SK-N-SH (cell line): Measurements from ENCODE around the gene DNAH3.

Experiments
- CHD2 ChIP-seq: fragments of 150-350 bp; IDR thresholded peaks from 2 replicates; pipeline ENCODE4 v1.6.1; 2018; ENCODE audit warnings: low read length; ENCODE audit not compliant: partially characterized antibody
- EP300 ChIP-seq, 2 experiments: IDR thresholded peaks; 2 replicates each; pipeline versions ENCODE4 v1.4.0 to v1.6.1; 2012; ENCODE audit warnings: borderline replicate concordance in 1 of 2, low read depth in 1 of 2, low read length in 1 of 2
- EZH2phosphoT487 ChIP-seq: fragments of 200-600 bp; sonication (generic); IDR thresholded peaks from 2 replicates; pipeline ENCODE4 v1.6.1; 2017; ENCODE audit warnings: low read depth, mixed run types, mild to moderate bottlenecking, antibody characterized with exemption, moderate library complexity, borderline replicate concordance
- GABPA ChIP-seq: IDR thresholded peaks from 2 replicates; pipeline ENCODE4 v1.4.0; 2012; ENCODE audit warnings: low read depth, mild to moderate bottlenecking
- JUND ChIP-seq: IDR thresholded peaks from 2 replicates; pipeline ENCODE4 v1.4.0; 2012
- POLR2AphosphoS5 ChIP-seq: IDR thresholded peaks from 2 replicates; pipeline ENCODE4 v1.6.1; 2012; ENCODE audit warnings: low read depth, low read length
- RAD21 ChIP-seq: IDR thresholded peaks from 2 replicates; pipeline ENCODE4 v1.6.1; 2012; ENCODE audit warnings: mild to moderate bottlenecking, low read length
- RCOR1 ChIP-seq: fragments of 150-350 bp; IDR thresholded peaks from 2 replicates; pipeline ENCODE4 v1.6.1; 2017; ENCODE audit warnings: antibody characterized with exemption, low read length
- SIN3A ChIP-seq: IDR thresholded peaks from 2 replicates; pipeline ENCODE4 v1.6.1; 2012; ENCODE audit warnings: low read depth, mild to moderate bottlenecking, low read length, moderate library complexity, borderline replicate concordance
- TF ChIP-seq, protein P1 (sequence below): fragments of 200-600 bp; sonication (generic); IDR thresholded peaks from 2 replicates; pipeline ENCODE4 v1.6.1; 2017; ENCODE audit warnings: antibody characterized with exemption, mild to moderate bottlenecking, moderate library complexity
- TF ChIP-seq, protein P2 (sequence below): IDR thresholded peaks from 2 replicates; pipeline ENCODE4 v1.6.1; 2012; ENCODE audit warnings: mild to moderate bottlenecking, low read depth, low read length, moderate library complexity
- TF ChIP-seq, protein P3 (sequence below): fragments of 150-350 bp; IDR thresholded peaks from 2 replicates; pipeline ENCODE4 v1.6.1; 2016; ENCODE audit warnings: mild to moderate bottlenecking, low read depth, low read length

DNA sequence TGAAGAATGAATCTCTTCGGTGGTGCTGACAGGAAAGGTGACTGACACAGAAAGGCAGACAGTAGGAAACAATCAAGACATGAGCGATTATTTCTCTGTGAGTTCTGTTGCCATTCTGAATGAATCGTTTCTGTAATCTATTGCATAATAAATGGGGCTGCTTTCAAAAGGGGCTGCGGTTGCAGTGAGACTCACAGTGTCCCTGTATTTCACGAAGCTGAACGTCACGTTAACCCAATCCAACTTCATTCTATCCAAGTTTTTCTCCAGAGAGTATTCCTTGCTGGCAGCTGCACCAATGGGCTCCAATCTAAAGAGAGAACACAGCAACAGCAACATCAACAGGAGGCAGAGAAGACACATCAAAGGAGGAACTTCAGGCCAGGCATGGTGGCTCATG is 75.4 kb downstream of the DNAH3 start:
- TF ChIP-seq RCOR1 (no peak), EZH2phosphoT487 (no peak), GABPA (no peak), SIN3A (no peak), EP300 (IDR thresholded peaks at IDR 0.05; ENCODE audit: borderline replicate concordance in 1 of 2, low read depth in 1 of 2, low read length in 1 of 2) (no peak), RAD21 (no peak), CHD2 (no peak), JUND (no peak), POLR2AphosphoS5 (no peak)
- TF ChIP-seq, protein P1, sequence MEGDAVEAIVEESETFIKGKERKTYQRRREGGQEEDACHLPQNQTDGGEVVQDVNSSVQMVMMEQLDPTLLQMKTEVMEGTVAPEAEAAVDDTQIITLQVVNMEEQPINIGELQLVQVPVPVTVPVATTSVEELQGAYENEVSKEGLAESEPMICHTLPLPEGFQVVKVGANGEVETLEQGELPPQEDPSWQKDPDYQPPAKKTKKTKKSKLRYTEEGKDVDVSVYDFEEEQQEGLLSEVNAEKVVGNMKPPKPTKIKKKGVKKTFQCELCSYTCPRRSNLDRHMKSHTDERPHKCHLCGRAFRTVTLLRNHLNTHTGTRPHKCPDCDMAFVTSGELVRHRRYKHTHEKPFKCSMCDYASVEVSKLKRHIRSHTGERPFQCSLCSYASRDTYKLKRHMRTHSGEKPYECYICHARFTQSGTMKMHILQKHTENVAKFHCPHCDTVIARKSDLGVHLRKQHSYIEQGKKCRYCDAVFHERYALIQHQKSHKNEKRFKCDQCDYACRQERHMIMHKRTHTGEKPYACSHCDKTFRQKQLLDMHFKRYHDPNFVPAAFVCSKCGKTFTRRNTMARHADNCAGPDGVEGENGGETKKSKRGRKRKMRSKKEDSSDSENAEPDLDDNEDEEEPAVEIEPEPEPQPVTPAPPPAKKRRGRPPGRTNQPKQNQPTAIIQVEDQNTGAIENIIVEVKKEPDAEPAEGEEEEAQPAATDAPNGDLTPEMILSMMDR = no peak
- TF ChIP-seq, protein P2, sequence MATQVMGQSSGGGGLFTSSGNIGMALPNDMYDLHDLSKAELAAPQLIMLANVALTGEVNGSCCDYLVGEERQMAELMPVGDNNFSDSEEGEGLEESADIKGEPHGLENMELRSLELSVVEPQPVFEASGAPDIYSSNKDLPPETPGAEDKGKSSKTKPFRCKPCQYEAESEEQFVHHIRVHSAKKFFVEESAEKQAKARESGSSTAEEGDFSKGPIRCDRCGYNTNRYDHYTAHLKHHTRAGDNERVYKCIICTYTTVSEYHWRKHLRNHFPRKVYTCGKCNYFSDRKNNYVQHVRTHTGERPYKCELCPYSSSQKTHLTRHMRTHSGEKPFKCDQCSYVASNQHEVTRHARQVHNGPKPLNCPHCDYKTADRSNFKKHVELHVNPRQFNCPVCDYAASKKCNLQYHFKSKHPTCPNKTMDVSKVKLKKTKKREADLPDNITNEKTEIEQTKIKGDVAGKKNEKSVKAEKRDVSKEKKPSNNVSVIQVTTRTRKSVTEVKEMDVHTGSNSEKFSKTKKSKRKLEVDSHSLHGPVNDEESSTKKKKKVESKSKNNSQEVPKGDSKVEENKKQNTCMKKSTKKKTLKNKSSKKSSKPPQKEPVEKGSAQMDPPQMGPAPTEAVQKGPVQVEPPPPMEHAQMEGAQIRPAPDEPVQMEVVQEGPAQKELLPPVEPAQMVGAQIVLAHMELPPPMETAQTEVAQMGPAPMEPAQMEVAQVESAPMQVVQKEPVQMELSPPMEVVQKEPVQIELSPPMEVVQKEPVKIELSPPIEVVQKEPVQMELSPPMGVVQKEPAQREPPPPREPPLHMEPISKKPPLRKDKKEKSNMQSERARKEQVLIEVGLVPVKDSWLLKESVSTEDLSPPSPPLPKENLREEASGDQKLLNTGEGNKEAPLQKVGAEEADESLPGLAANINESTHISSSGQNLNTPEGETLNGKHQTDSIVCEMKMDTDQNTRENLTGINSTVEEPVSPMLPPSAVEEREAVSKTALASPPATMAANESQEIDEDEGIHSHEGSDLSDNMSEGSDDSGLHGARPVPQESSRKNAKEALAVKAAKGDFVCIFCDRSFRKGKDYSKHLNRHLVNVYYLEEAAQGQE = no peak
- TF ChIP-seq, protein P3, sequence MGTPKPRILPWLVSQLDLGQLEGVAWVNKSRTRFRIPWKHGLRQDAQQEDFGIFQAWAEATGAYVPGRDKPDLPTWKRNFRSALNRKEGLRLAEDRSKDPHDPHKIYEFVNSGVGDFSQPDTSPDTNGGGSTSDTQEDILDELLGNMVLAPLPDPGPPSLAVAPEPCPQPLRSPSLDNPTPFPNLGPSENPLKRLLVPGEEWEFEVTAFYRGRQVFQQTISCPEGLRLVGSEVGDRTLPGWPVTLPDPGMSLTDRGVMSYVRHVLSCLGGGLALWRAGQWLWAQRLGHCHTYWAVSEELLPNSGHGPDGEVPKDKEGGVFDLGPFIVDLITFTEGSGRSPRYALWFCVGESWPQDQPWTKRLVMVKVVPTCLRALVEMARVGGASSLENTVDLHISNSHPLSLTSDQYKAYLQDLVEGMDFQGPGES = no peak
